ENCODE results near the gene CNKSR2. TPM values are rescaled to one million over a fixed set of nuclear protein-coding genes. Genes with fewer than 3 reads are reported as not detected.

Gene CNKSR2
- total RNA-seq, 1 experiment from 2014 or later: 11.3 TPM

DNA sequence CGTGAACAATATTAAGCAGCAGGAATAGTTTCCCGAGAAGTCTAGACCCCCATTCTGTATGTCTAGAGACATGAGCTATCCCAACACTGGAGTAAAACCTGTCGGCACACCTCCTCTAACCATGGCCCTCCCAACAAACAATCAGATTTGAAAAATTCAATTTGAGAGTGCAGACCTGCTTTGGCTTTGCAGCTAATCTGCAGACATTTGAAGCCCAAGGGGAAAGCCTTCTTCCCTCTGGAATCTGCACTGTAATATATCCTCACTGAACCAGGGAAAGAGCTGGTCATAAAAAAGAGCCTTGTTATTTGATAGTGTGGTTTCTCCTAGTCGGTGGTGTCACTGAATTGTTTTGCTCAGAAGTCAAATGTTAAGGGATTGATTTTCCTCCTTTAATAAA lies 328.5 kb downstream of the CNKSR2 start (continued):
- TF ChIP-seq ZNF263 (CRISPR knock-in tag; IDR thresholded peaks at IDR 0.05; ENCODE audit: low read depth): no peak

Measured in WTC11 (cell line).